ENCODE data around the gene PLXDC2.

DNA sequence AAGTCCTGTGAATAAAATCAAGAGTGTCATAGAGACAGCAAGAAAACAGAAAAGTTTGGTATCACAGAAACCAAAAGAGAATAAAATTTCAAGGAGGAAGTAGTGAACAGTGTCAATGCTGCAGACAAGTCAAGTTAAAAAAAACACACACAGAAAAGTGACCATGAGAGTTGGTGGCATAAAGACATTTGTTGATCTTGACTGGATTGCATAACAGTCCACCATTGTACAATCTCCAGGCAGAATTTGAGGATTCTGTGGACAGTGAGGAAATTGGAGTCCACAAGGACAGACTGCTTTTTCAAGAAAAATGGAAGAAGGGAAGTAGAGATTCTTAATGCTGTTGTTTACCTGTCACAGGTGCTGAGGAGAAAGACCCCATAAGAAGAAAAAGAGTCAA, 412.5 kb downstream of the PLXDC2 start:
- TF ChIP-seq POLR2AphosphoS5 (IDR thresholded peaks at IDR 0.05; ENCODE audit: low read depth) (no peak), EZH2 (IDR thresholded peaks at IDR 0.05; ENCODE audit: low read depth, unreplicated experiment) (no peak), CREB1 (CRISPR knock-in tag; IDR thresholded peaks at IDR 0.05; ENCODE audit: low read depth) (no peak), EZH2phosphoT487 (IDR thresholded peaks at IDR 0.05; ENCODE audit: unreplicated experiment) (no peak), ZNF462 (CRISPR knock-in tag; IDR thresholded peaks at IDR 0.05) (no peak), NANOG (IDR thresholded peaks at IDR 0.05; ENCODE audit: borderline replicate concordance) (no peak)
- TF ChIP-seq, protein P1, sequence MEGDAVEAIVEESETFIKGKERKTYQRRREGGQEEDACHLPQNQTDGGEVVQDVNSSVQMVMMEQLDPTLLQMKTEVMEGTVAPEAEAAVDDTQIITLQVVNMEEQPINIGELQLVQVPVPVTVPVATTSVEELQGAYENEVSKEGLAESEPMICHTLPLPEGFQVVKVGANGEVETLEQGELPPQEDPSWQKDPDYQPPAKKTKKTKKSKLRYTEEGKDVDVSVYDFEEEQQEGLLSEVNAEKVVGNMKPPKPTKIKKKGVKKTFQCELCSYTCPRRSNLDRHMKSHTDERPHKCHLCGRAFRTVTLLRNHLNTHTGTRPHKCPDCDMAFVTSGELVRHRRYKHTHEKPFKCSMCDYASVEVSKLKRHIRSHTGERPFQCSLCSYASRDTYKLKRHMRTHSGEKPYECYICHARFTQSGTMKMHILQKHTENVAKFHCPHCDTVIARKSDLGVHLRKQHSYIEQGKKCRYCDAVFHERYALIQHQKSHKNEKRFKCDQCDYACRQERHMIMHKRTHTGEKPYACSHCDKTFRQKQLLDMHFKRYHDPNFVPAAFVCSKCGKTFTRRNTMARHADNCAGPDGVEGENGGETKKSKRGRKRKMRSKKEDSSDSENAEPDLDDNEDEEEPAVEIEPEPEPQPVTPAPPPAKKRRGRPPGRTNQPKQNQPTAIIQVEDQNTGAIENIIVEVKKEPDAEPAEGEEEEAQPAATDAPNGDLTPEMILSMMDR (conservative IDR thresholded peaks at IDR 0.05; ENCODE audit: low read depth in 2 of 2): no peak
- TF ChIP-seq, protein P2, sequence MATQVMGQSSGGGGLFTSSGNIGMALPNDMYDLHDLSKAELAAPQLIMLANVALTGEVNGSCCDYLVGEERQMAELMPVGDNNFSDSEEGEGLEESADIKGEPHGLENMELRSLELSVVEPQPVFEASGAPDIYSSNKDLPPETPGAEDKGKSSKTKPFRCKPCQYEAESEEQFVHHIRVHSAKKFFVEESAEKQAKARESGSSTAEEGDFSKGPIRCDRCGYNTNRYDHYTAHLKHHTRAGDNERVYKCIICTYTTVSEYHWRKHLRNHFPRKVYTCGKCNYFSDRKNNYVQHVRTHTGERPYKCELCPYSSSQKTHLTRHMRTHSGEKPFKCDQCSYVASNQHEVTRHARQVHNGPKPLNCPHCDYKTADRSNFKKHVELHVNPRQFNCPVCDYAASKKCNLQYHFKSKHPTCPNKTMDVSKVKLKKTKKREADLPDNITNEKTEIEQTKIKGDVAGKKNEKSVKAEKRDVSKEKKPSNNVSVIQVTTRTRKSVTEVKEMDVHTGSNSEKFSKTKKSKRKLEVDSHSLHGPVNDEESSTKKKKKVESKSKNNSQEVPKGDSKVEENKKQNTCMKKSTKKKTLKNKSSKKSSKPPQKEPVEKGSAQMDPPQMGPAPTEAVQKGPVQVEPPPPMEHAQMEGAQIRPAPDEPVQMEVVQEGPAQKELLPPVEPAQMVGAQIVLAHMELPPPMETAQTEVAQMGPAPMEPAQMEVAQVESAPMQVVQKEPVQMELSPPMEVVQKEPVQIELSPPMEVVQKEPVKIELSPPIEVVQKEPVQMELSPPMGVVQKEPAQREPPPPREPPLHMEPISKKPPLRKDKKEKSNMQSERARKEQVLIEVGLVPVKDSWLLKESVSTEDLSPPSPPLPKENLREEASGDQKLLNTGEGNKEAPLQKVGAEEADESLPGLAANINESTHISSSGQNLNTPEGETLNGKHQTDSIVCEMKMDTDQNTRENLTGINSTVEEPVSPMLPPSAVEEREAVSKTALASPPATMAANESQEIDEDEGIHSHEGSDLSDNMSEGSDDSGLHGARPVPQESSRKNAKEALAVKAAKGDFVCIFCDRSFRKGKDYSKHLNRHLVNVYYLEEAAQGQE (IDR thresholded peaks at IDR 0.05; ENCODE audit: unreplicated experiment): no peak
